HEK293 (cell line): ENCODE results near the gene ARSB.
A peak's percentile ranks its signal among the peaks of the same experiment; 100 is the strongest.

Experiments
- CTCF ChIA-PET: fragments of 350-600 bp; formaldehyde crosslinking; extraction: SDS; loops from one replicate; lab custom pipeline; 2021; ENCODE audit warnings: antibody characterized with exemption; lab: Yijun Ruan, JAX
- POLR2A ChIA-PET: fragments of 300-600 bp; formaldehyde crosslinking; extraction: SDS; loops from one replicate; lab custom pipeline; 2020; ENCODE audit warnings: antibody characterized with exemption, inconsistent platforms; lab: Yijun Ruan, JAX
- H3K27ac ChIP-seq: fragments of 200-500 bp; sonication (Bioruptor generic); 2 replicates; pipeline ENCODE4 v1.5.1; 2014; ENCODE audit warnings: low read depth, low read length, control low read depth, inconsistent platforms; ENCODE audit errors: extremely low read depth
- H3K36me3 ChIP-seq, 2 experiments: fragments of 200-500 bp in 1 of 2; sonication (Bioruptor generic) in 1 of 2; 1 replicate in 1 of 2; 2 replicates in 1 of 2; pipeline ENCODE4 v1.5.1; 2014 to 2017; ENCODE audit warnings: inconsistent platforms in 2 of 2, low read length in 2 of 2; ENCODE audit not compliant: control insufficient read depth in 2 of 2, insufficient read depth in 1 of 2
- H3K4me1 ChIP-seq: fragments of 200-500 bp; sonication (Bioruptor generic); 2 replicates; pipeline ENCODE4 v1.5.1; 2014; ENCODE audit warnings: mild to moderate bottlenecking, low read length, inconsistent platforms; ENCODE audit not compliant: control insufficient read depth, insufficient read depth
- H3K4me3 ChIP-seq: 2 replicates; pipeline ENCODE4 v1.5.1; 2011; ENCODE audit warnings: low read depth, mild to moderate bottlenecking, control low read depth, low read length, moderate library complexity
- H3K9me3 ChIP-seq: fragments of 200-500 bp; sonication (Bioruptor generic); 2 replicates; pipeline ENCODE4 v1.5.1; 2014; ENCODE audit warnings: low read depth, low read length, inconsistent platforms; ENCODE audit not compliant: control insufficient read depth, insufficient read depth
- BCL11A ChIP-seq: fragments of 450-650 bp; formaldehyde crosslinking; IDR thresholded peaks from 2 replicates; pipeline ENCODE4 v1.5.1; 2016; ENCODE audit warnings: low read depth, missing biosample characterization, missing genetic modification characterization
- BCL11B ChIP-seq: fragments of 450-650 bp; formaldehyde crosslinking; IDR thresholded peaks from 2 replicates; pipeline ENCODE4 v1.5.1; 2016; ENCODE audit warnings: low read depth, missing biosample characterization, missing genetic modification characterization
- HIC1 ChIP-seq: fragments of 450-650 bp; formaldehyde crosslinking; IDR thresholded peaks from 2 replicates; pipeline ENCODE4 v1.5.1; 2016; ENCODE audit warnings: missing biosample characterization, missing genetic modification characterization
- KLF7 ChIP-seq: fragments of 450-650 bp; formaldehyde crosslinking; IDR thresholded peaks from 2 replicates; pipeline ENCODE4 v1.5.1; 2016; ENCODE audit warnings: missing biosample characterization, missing genetic modification characterization, borderline replicate concordance
- REST ChIP-seq: fragments of 450-650 bp; formaldehyde crosslinking; IDR thresholded peaks from 2 replicates; pipeline ENCODE4 v1.5.1; 2016; ENCODE audit warnings: missing biosample characterization, missing genetic modification characterization
- SCRT1 ChIP-seq: fragments of 450-650 bp; formaldehyde crosslinking; IDR thresholded peaks from 2 replicates; pipeline ENCODE4 v1.5.1; 2016; ENCODE audit warnings: missing biosample characterization, missing genetic modification characterization, borderline replicate concordance
- SCRT2 ChIP-seq: fragments of 450-650 bp; formaldehyde crosslinking; IDR thresholded peaks from 2 replicates; pipeline ENCODE4 v1.5.1; 2016; ENCODE audit warnings: missing biosample characterization, missing genetic modification characterization
- ZBTB6 ChIP-seq: fragments of 450-650 bp; formaldehyde crosslinking; IDR thresholded peaks from 2 replicates; pipeline ENCODE4 v1.5.1; 2017; ENCODE audit warnings: missing biosample characterization, missing genetic modification characterization
- ZEB2 ChIP-seq: fragments of 450-650 bp; formaldehyde crosslinking; IDR thresholded peaks from 2 replicates; pipeline ENCODE4 v1.5.1; 2016; ENCODE audit warnings: missing biosample characterization, missing genetic modification characterization
- ZFP3 ChIP-seq: fragments of 450-650 bp; formaldehyde crosslinking; IDR thresholded peaks from 2 replicates; pipeline ENCODE4 v1.5.1; 2016; ENCODE audit warnings: low read depth, missing biosample characterization, missing genetic modification characterization
- ZNF18 ChIP-seq: fragments of 450-650 bp; formaldehyde crosslinking; IDR thresholded peaks from 2 replicates; pipeline ENCODE4 v1.5.1; 2016; ENCODE audit warnings: missing biosample characterization, missing genetic modification characterization
- ZNF223 ChIP-seq: fragments of 450-650 bp; formaldehyde crosslinking; IDR thresholded peaks from 2 replicates; pipeline ENCODE4 v1.5.1; 2016; ENCODE audit warnings: missing biosample characterization, missing genetic modification characterization
- ZNF23 ChIP-seq: fragments of 450-650 bp; formaldehyde crosslinking; IDR thresholded peaks from 2 replicates; pipeline ENCODE4 v1.5.1; 2016; ENCODE audit warnings: missing biosample characterization, missing genetic modification characterization, borderline replicate concordance
- ZNF266 ChIP-seq: fragments of 450-650 bp; formaldehyde crosslinking; IDR thresholded peaks from 2 replicates; pipeline ENCODE4 v1.5.1; 2016; ENCODE audit warnings: missing biosample characterization, missing genetic modification characterization, low read depth
- ZNF335 ChIP-seq: fragments of 450-650 bp; formaldehyde crosslinking; conservative IDR thresholded peaks from 2 replicates; pipeline ENCODE4 v1.5.1; 2016; ENCODE audit warnings: missing biosample characterization, missing genetic modification characterization
- ZNF394 ChIP-seq: fragments of 450-650 bp; formaldehyde crosslinking; IDR thresholded peaks from 2 replicates; pipeline ENCODE4 v1.5.1; 2016; ENCODE audit warnings: missing biosample characterization, missing genetic modification characterization, mild to moderate bottlenecking, moderate library complexity, borderline replicate concordance
- ZNF48 ChIP-seq: fragments of 450-650 bp; formaldehyde crosslinking; IDR thresholded peaks from 2 replicates; pipeline ENCODE4 v1.5.1; 2016; ENCODE audit warnings: missing biosample characterization, missing genetic modification characterization
- ZNF510 ChIP-seq: fragments of 450-650 bp; formaldehyde crosslinking; IDR thresholded peaks from 2 replicates; pipeline ENCODE4 v1.5.1; 2018; ENCODE audit warnings: mild to moderate bottlenecking, missing genetic modification characterization, missing biosample characterization; ENCODE audit not compliant: insufficient replicate concordance
- ZNF529 ChIP-seq: fragments of 450-650 bp; formaldehyde crosslinking; IDR thresholded peaks from 2 replicates; pipeline ENCODE4 v1.5.1; 2017; ENCODE audit warnings: missing genetic modification characterization, missing biosample characterization; ENCODE audit not compliant: insufficient replicate concordance
- ZNF560 ChIP-seq: fragments of 450-650 bp; formaldehyde crosslinking; IDR thresholded peaks from 2 replicates; pipeline ENCODE4 v1.5.1; 2017; ENCODE audit warnings: missing biosample characterization, missing genetic modification characterization, borderline replicate concordance
- ZNF600 ChIP-seq: fragments of 450-650 bp; formaldehyde crosslinking; IDR thresholded peaks from 2 replicates; pipeline ENCODE4 v1.5.1; 2016; ENCODE audit warnings: missing biosample characterization, missing genetic modification characterization
- ZNF629 ChIP-seq: fragments of 450-650 bp; formaldehyde crosslinking; IDR thresholded peaks from 2 replicates; pipeline ENCODE4 v1.5.1; 2017; ENCODE audit warnings: missing biosample characterization, missing genetic modification characterization
- ZNF654 ChIP-seq: fragments of 450-650 bp; formaldehyde crosslinking; IDR thresholded peaks from 2 replicates; pipeline ENCODE4 v1.5.1; 2016; ENCODE audit warnings: low read depth, missing biosample characterization, missing genetic modification characterization
- ZNF664 ChIP-seq: fragments of 450-650 bp; formaldehyde crosslinking; IDR thresholded peaks from 2 replicates; pipeline ENCODE4 v1.5.1; 2016; ENCODE audit warnings: missing biosample characterization, missing genetic modification characterization
- ZNF707 ChIP-seq: fragments of 450-650 bp; formaldehyde crosslinking; IDR thresholded peaks from 2 replicates; pipeline ENCODE4 v1.5.1; 2016; ENCODE audit warnings: missing biosample characterization, missing genetic modification characterization
- ZNF747 ChIP-seq: fragments of 450-650 bp; formaldehyde crosslinking; IDR thresholded peaks from 2 replicates; pipeline ENCODE4 v1.5.1; 2016; ENCODE audit warnings: missing biosample characterization, missing genetic modification characterization
- ZNF830 ChIP-seq: fragments of 450-650 bp; IDR thresholded peaks from 2 replicates; pipeline ENCODE4 v1.5.0; 2018; ENCODE audit warnings: missing biosample characterization, missing genetic modification characterization, low read depth, mild to moderate bottlenecking, moderate library complexity

Gene ARSB

GRCh38 chr5:78758169-78758839 is 226.8 kb downstream of the ARSB start (continued):
- TF ChIP-seq ZNF266 (tag by site-specific recombination) (no peak), ZNF510 (tag by site-specific recombination) (no peak), ZNF394 (tag by site-specific recombination) (no peak), ZNF23 (tag by site-specific recombination) (no peak), ZNF664 (no peak)
- TF ChIP-seq, all 188 proteins: peak for 0

- Histone ChIP-seq H3K4me1 (peaks cover 6% of the 10 kb centered on the region; the same call in 1 of the 2 replicates), H3K27ac (peak overlapping the region; percentile 37; the same call in 1 of the 2 replicates), H3K36me3 (no peaks in the 10 kb centered on the region), H3K9me3 (no peaks in the 10 kb centered on the region), H3K4me3 (no peak overlapping the region)
- ChIA-PET POLR2A (no interaction called here), CTCF (interaction anchor here (0.6 to 0.7 kb wide), 3 partner anchors 14 to 517 kb away, joined by 3 to 5 read pairs (median 3); no protein-coding TSS in a partner anchor)
- TF ChIP-seq ZFP3 (no peak), SCRT1 (tag by site-specific recombination) (0 out of 2 replicates have a peak, but pooled peaks have one; percentile 11), ZNF560 (no peak), ZNF529 (tag by site-specific recombination) (no peak), ZNF629 (tag by site-specific recombination) (peak; percentile 25; the same call in 1 of the 2 replicates), ZNF830 (tag by site-specific recombination) (no peak), ZNF335 (peak; percentile 38), REST (tag by site-specific recombination) (no peak), KLF7 (no peak), ZNF48 (no peak), ZNF18 (tag by site-specific recombination) (no peak), ZNF707 (tag by site-specific recombination) (no peak), BCL11A (tag by site-specific recombination) (no peak), SCRT2 (tag by site-specific recombination) (peak; percentile 92), ZNF654 (no peak), ZEB2 (0 out of 2 replicates have a peak, but pooled peaks have one; percentile 16), ZNF747 (no peak), ZNF600 (tag by site-specific recombination) (peak; percentile 58), BCL11B (tag by site-specific recombination) (no peak), ZBTB6 (tag by site-specific recombination) (no peak), ZNF223 (tag by site-specific recombination) (no peak), HIC1 (no peak)
These were observed 227.6 kb downstream of the ARSB start for GRCh38 chr5:78757269-78758053.
